Upper lobe of right lung (tissue), 1 donor: Measurements from ENCODE around the gene APOL4. TPM values are rescaled to one million over a fixed set of nuclear protein-coding genes. Genes with fewer than 3 reads are reported as not detected.
A peak's percentile ranks its signal among the peaks of the same experiment; 100 is the strongest.
"Not testable (repeated sequence)": the region's sequence is repeated elsewhere in the genome, so short reads cannot be mapped to it uniquely, and the experiment has no call there.

Source experiments
- ATAC-seq: fragments of 200-7000 bp; cut with Tn5 transposase; one replicate; pipeline ENCODE4 v1.9.1; 2020; ENCODE audit warnings: mild to moderate bottlenecking, moderate library complexity
- DNase-seq: peaks from one replicate; pipeline ENCODE4 v3.0.0-alpha.2; 2020
- H3K27ac ChIP-seq: fragments of 200-600 bp; one replicate; pipeline ENCODE4 v1.8.0; 2022
- H3K27me3 ChIP-seq: fragments of 200-600 bp; one replicate; pipeline ENCODE4 v1.8.0; 2022; ENCODE audit warnings: mild to moderate bottlenecking
- H3K36me3 ChIP-seq: fragments of 200-600 bp; one replicate; pipeline ENCODE4 v1.8.0; 2022
- H3K4me1 ChIP-seq: fragments of 200-600 bp; one replicate; pipeline ENCODE4 v1.8.0; 2022
- H3K4me3 ChIP-seq: fragments of 200-600 bp; one replicate; pipeline ENCODE4 v1.8.0; 2022; ENCODE audit warnings: mild to moderate bottlenecking
- H3K9me3 ChIP-seq: fragments of 200-600 bp; one replicate; pipeline ENCODE4 v1.8.0; 2022
- CTCF ChIP-seq: fragments of 200-600 bp; IDR thresholded peaks from one replicate; pipeline ENCODE4 v1.8.0; 2022; ENCODE audit warnings: antibody characterized with exemption
- intact Hi-C: fragments of 100-400 bp; cut with DNase I; formaldehyde crosslinking; loops from one replicate; pipeline ENCODE4 v1.11.0; 2022
- total RNA-seq: library from RNA; stranded (reverse); fragmentation: NEBNext Ultra II Directional; extraction: Animal tissue kit (Norgen Biotek cat#: 25700); gene quantifications from one replicate; pipeline ENCODE4 v1.2.1, GENCODE V29; 2021
- donor health status: DM: no; HTN: yes; CAD: no; lungs with severe emphysema.

The APOL4 gene
- total RNA-seq, 1 donor from 2014 or later: 14.3 TPM

GRCh38 chr22:36163497-36163896 lies 38.1 kb downstream of the APOL4 start:
- H3K36me3 ChIP-seq: no peaks in the 10 kb centered on the region
- H3K9me3 ChIP-seq: no peaks in the 10 kb centered on the region
- H3K27ac ChIP-seq: peak overlapping the region; percentile 52
- TF ChIP-seq CTCF: no peak
- no peaks in the 10 kb centered on the region for H3K27me3 ChIP-seq
- peaks cover 47% of the 10 kb centered on the region for H3K4me1 ChIP-seq
- intact Hi-C loops: no loop called here
- no peak for DNase-seq
- H3K4me3 ChIP-seq: no peak overlapping the region
- no peak for ATAC-seq

GRCh38 chr22:36162127-36163034 lies 39.2 kb downstream of the APOL4 start:
- intact Hi-C loops: no loop called here
- DNase-seq: no peak
- Histone ChIP-seq H3K27me3 (no peaks in the 10 kb centered on the region), H3K36me3 (no peaks in the 10 kb centered on the region), H3K4me1 (peaks cover 58% of the 10 kb centered on the region), H3K9me3 (no peaks in the 10 kb centered on the region), H3K4me3 (no peak overlapping the region), H3K27ac (peak overlapping the region; percentile 52)
- no peak for TF ChIP-seq CTCF
- no peak for ATAC-seq

- H3K36me3 ChIP-seq, H3K4me3 ChIP-seq, DNase-seq, intact Hi-C loops, H3K27me3 ChIP-seq, H3K9me3 ChIP-seq, ATAC-seq: not testable (repeated sequence)
- H3K4me1 ChIP-seq: peaks cover 58% of the 10 kb centered on the region
- peak overlapping the region; percentile 56 for H3K27ac ChIP-seq
Measured at GRCh38 chr22:36161793-36162126, 39.8 kb downstream of the APOL4 start.

- peaks cover 66% of the 10 kb centered on the region for H3K4me1 ChIP-seq
- intact Hi-C loops: no loop called here
- peak within 1 kb of the TSS; percentile 59 for H3K4me3 ChIP-seq
Measured at GRCh38 chr22:36160499-36160942, 41.1 kb downstream of the APOL4 start, which contains the start of gene APOL3. Gene APOL3 (minus strand): TSS chr22:36160755. CDS start chr22:36149055, 11,700 bp downstream.

GRCh38 chr22:36156515-36157419 lies 44.8 kb downstream of the APOL4 start:
- Histone ChIP-seq H3K4me1 (peaks cover 84% of the 10 kb centered on the region), H3K4me3 (peak overlapping the region; percentile 59), H3K27ac (peak overlapping the region; percentile 91), H3K9me3 (no peaks in the 10 kb centered on the region), H3K27me3 (no peaks in the 10 kb centered on the region), H3K36me3 (no peaks in the 10 kb centered on the region)
- intact Hi-C loops: no loop called here
- peak; percentile 85 for DNase-seq
- peak; percentile 76 for ATAC-seq
- no peak for TF ChIP-seq CTCF

More at GRCh38 chr22:36160499-36160942, 41.1 kb downstream of the APOL4 start, which contains the start of gene APOL3:
- H3K27ac ChIP-seq: peak within 1 kb of the TSS; percentile 91
- DNase-seq: peak; percentile 78
- peak; percentile 72 for ATAC-seq
- no peaks in the 10 kb centered on the region for H3K27me3 ChIP-seq
- H3K9me3 ChIP-seq: no peaks in the 10 kb centered on the region
- H3K36me3 ChIP-seq: no peaks in the 10 kb centered on the region
- no peak for TF ChIP-seq CTCF
